SU-DHL-6 (cell line): Measurements from ENCODE around the gene ITGB1BP1.

ENCODE experiments used
- H2AFZ ChIP-seq: fragments of 200-600 bp; sonication (generic); 2 replicates; pipeline ENCODE4 v1.6.1; 2014; ENCODE audit warnings: low read depth, mild to moderate bottlenecking, moderate library complexity, mixed read lengths, antibody characterized with exemption, low read length; ENCODE audit not compliant: severe bottlenecking
- H3F3A ChIP-seq: fragments of 200-600 bp; shearing (Covaris generic); 2 replicates; pipeline ENCODE4 v1.6.0; 2016; ENCODE audit warnings: antibody characterized with exemption, mild to moderate bottlenecking; ENCODE audit not compliant: insufficient read depth
- H3K27ac ChIP-seq: fragments of 200-600 bp; sonication (generic); 2 replicates; pipeline ENCODE4 v1.5.1; 2016; ENCODE audit warnings: low read depth, mild to moderate bottlenecking, low read length, moderate library complexity, mixed read lengths
- H3K27me3 ChIP-seq: fragments of 200-600 bp; sonication (generic), shearing (Covaris generic); 2 replicates; pipeline ENCODE4 v1.6.0; 2014; ENCODE audit warnings: mild to moderate bottlenecking, low read length
- H3K36me3 ChIP-seq: fragments of 200-600 bp; sonication (generic); 2 replicates; pipeline ENCODE4 v1.6.1; 2014; ENCODE audit warnings: mild to moderate bottlenecking, low read length, mixed read lengths
- H3K4me2 ChIP-seq: fragments of 300-600, 200-600 bp; shearing (Covaris generic), sonication (generic); 2 replicates; pipeline ENCODE4 v1.6.0; 2014; ENCODE audit warnings: low read length, low read depth, mild to moderate bottlenecking; ENCODE audit not compliant: poor library complexity, severe bottlenecking
- H3K4me3 ChIP-seq: fragments of 200-600 bp; sonication (generic); 2 replicates; pipeline ENCODE4 v1.5.1; 2014; ENCODE audit warnings: antibody characterized with exemption, low read length, mild to moderate bottlenecking, mixed read lengths; ENCODE audit not compliant: insufficient read depth, poor library complexity, severe bottlenecking
- H3K79me2 ChIP-seq: fragments of 200-600 bp; sonication (generic); 2 replicates; pipeline ENCODE4 v1.6.1; 2014; ENCODE audit warnings: mild to moderate bottlenecking, low read length, moderate library complexity; ENCODE audit not compliant: insufficient read depth
- H3K9ac ChIP-seq: fragments of 200-600 bp; sonication (generic); 2 replicates; pipeline ENCODE4 v1.7.0; 2014; ENCODE audit warnings: mild to moderate bottlenecking, low read length
- H3K9me2 ChIP-seq: fragments of 200-600 bp; sonication (generic); replicated peaks from 2 replicates; pipeline ENCODE4 v1.6.1; 2014; ENCODE audit warnings: low read length; ENCODE audit not compliant: insufficient read depth
- H3K9me3 ChIP-seq: fragments of 200-600 bp; sonication (generic); 2 replicates; pipeline ENCODE4 v1.6.1; 2014; ENCODE audit warnings: low read length, mixed read lengths; ENCODE audit not compliant: insufficient read depth
- H4K20me1 ChIP-seq: fragments of 200-600 bp; sonication (generic); 2 replicates; pipeline ENCODE4 v1.6.1; 2014; ENCODE audit warnings: low read depth, mild to moderate bottlenecking, antibody characterized with exemption, low read length, moderate library complexity, mixed read lengths
- CTCF ChIP-seq: fragments of 200-600 bp; sonication (generic); IDR thresholded peaks from one replicate; pipeline ENCODE4 v1.5.1; 2017; ENCODE audit warnings: antibody characterized with exemption, mild to moderate bottlenecking, low read length, moderate library complexity; ENCODE audit not compliant: insufficient read depth, poor library complexity, severe bottlenecking
- EZH2phosphoT487 ChIP-seq: fragments of 200-600 bp; sonication (generic), shearing (Covaris generic); conservative IDR thresholded peaks from 2 replicates; pipeline ENCODE4 v1.6.1; 2018; ENCODE audit warnings: mild to moderate bottlenecking, antibody characterized with exemption, low read length, moderate library complexity, mixed read lengths

Gene ITGB1BP1

GRCh38 chr2:9416962-9417316, 6.4 kb downstream of the ITGB1BP1 start:
- no peak overlapping the region for H3K9ac ChIP-seq
- H2AFZ ChIP-seq = no peak overlapping the region
- H4K20me1 ChIP-seq = peaks cover 4% of the 10 kb centered on the region; the same call in 1 of the 2 replicates
- peaks cover 8% of the 10 kb centered on the region; the same call in 1 of the 2 replicates for H3K36me3 ChIP-seq
- no peak overlapping the region for H3K4me3 ChIP-seq
- peaks cover 55% of the 10 kb centered on the region for H3K79me2 ChIP-seq
- TF ChIP-seq CTCF = no peak
- no peak for TF ChIP-seq EZH2phosphoT487
- no peaks in the 10 kb centered on the region for H3K9me3 ChIP-seq
- no peaks in the 10 kb centered on the region for H3K9me2 ChIP-seq
- no peaks in the 10 kb centered on the region for H3F3A ChIP-seq
- no peaks in the 10 kb centered on the region for H3K27me3 ChIP-seq
- no peak overlapping the region for H3K4me2 ChIP-seq
- no peak overlapping the region for H3K27ac ChIP-seq

- Histone ChIP-seq H3K79me2 (peaks cover 50% of the 10 kb centered on the region), H4K20me1 (peaks cover 4% of the 10 kb centered on the region; the same call in 1 of the 2 replicates), H3K9ac (no peak overlapping the region), H3K27ac (no peak overlapping the region), H2AFZ (no peak overlapping the region), H3K9me3 (no peaks in the 10 kb centered on the region), H3K4me2 (no peak overlapping the region), H3F3A (no peaks in the 10 kb centered on the region), H3K9me2 (no peaks in the 10 kb centered on the region), H3K4me3 (no peak overlapping the region), H3K27me3 (no peaks in the 10 kb centered on the region), H3K36me3 (peaks cover 8% of the 10 kb centered on the region; the same call in 1 of the 2 replicates)
- no peak for TF ChIP-seq CTCF
- no peak for TF ChIP-seq EZH2phosphoT487
Measured at GRCh38 chr2:9416267-9416961, 6.9 kb downstream of the ITGB1BP1 start.

- Histone ChIP-seq H3K9me2 (no peaks in the 10 kb centered on the region), H3K9me3 (no peaks in the 10 kb centered on the region), H3F3A (no peaks in the 10 kb centered on the region), H3K27me3 (no peaks in the 10 kb centered on the region), H3K27ac (no peak overlapping the region), H3K4me2 (no peak overlapping the region), H2AFZ (no peak overlapping the region), H4K20me1 (peaks cover 4% of the 10 kb centered on the region; the same call in 1 of the 2 replicates), H3K36me3 (peaks cover 13% of the 10 kb centered on the region; the same call in 1 of the 2 replicates), H3K4me3 (no peak overlapping the region), H3K9ac (no peak overlapping the region), H3K79me2 (peaks cover 43% of the 10 kb centered on the region)
- TF ChIP-seq EZH2phosphoT487 = no peak
- no peak for TF ChIP-seq CTCF
Measured at GRCh38 chr2:9415516-9416169, 7.7 kb downstream of the ITGB1BP1 start.
